HEK293 (cell line): Measurements from ENCODE around the gene FTL.

ENCODE experiments used
- CTCF ChIA-PET: fragments of 350-600 bp; formaldehyde crosslinking; extraction: SDS; loops from one replicate; lab custom pipeline; 2021; ENCODE audit warnings: antibody characterized with exemption; lab: Yijun Ruan, JAX
- POLR2A ChIA-PET: fragments of 300-600 bp; formaldehyde crosslinking; extraction: SDS; loops from one replicate; lab custom pipeline; 2020; ENCODE audit warnings: antibody characterized with exemption, inconsistent platforms; lab: Yijun Ruan, JAX
- H3K27ac ChIP-seq: fragments of 200-500 bp; sonication (Bioruptor generic); 2 replicates; pipeline ENCODE4 v1.5.1; 2014; ENCODE audit warnings: low read depth, low read length, control low read depth, inconsistent platforms; ENCODE audit errors: extremely low read depth
- H3K36me3 ChIP-seq, 2 experiments: fragments of 200-500 bp in 1 of 2; sonication (Bioruptor generic) in 1 of 2; 1 replicate in 1 of 2; 2 replicates in 1 of 2; pipeline ENCODE4 v1.5.1; 2014 to 2017; ENCODE audit warnings: inconsistent platforms in 2 of 2, low read length in 2 of 2; ENCODE audit not compliant: control insufficient read depth in 2 of 2, insufficient read depth in 1 of 2
- H3K4me1 ChIP-seq: fragments of 200-500 bp; sonication (Bioruptor generic); 2 replicates; pipeline ENCODE4 v1.5.1; 2014; ENCODE audit warnings: mild to moderate bottlenecking, low read length, inconsistent platforms; ENCODE audit not compliant: control insufficient read depth, insufficient read depth
- H3K4me3 ChIP-seq: 2 replicates; pipeline ENCODE4 v1.5.1; 2011; ENCODE audit warnings: low read depth, mild to moderate bottlenecking, control low read depth, low read length, moderate library complexity
- H3K9me3 ChIP-seq: fragments of 200-500 bp; sonication (Bioruptor generic); 2 replicates; pipeline ENCODE4 v1.5.1; 2014; ENCODE audit warnings: low read depth, low read length, inconsistent platforms; ENCODE audit not compliant: control insufficient read depth, insufficient read depth
- IKZF3 ChIP-seq: fragments of 450-650 bp; IDR thresholded peaks from 2 replicates; pipeline ENCODE4 v1.5.0; 2018; ENCODE audit warnings: missing biosample characterization, mild to moderate bottlenecking, missing genetic modification characterization, moderate library complexity
- PRDM4 ChIP-seq: fragments of 450-650 bp; formaldehyde crosslinking; IDR thresholded peaks from 2 replicates; pipeline ENCODE4 v1.5.1; 2017; ENCODE audit warnings: missing biosample characterization, missing genetic modification characterization
- REPIN1 ChIP-seq: fragments of 450-650 bp; formaldehyde crosslinking; IDR thresholded peaks from 2 replicates; pipeline ENCODE4 v1.5.1; 2017; ENCODE audit warnings: missing biosample characterization, missing genetic modification characterization, low read depth
- SCRT2 ChIP-seq: fragments of 450-650 bp; formaldehyde crosslinking; IDR thresholded peaks from 2 replicates; pipeline ENCODE4 v1.5.1; 2016; ENCODE audit warnings: missing biosample characterization, missing genetic modification characterization
- TCF7L2 ChIP-seq: IDR thresholded peaks from 2 replicates; pipeline ENCODE4 v1.6.1; 2011; ENCODE audit warnings: low read depth, mild to moderate bottlenecking, inconsistent platforms, low read length, moderate library complexity, borderline replicate concordance
- TSHZ1 ChIP-seq: fragments of 450-650 bp; formaldehyde crosslinking; IDR thresholded peaks from 2 replicates; pipeline ENCODE4 v1.5.1; 2016; ENCODE audit warnings: missing biosample characterization, missing genetic modification characterization, borderline replicate concordance
- ZBTB17 ChIP-seq: fragments of 450-650 bp; formaldehyde crosslinking; IDR thresholded peaks from 2 replicates; pipeline ENCODE4 v1.5.1; 2016; ENCODE audit warnings: missing biosample characterization, missing genetic modification characterization
- ZBTB20 ChIP-seq: fragments of 450-650 bp; formaldehyde crosslinking; IDR thresholded peaks from 2 replicates; pipeline ENCODE4 v1.5.1; 2016; ENCODE audit warnings: missing biosample characterization, missing genetic modification characterization
- ZBTB7A ChIP-seq: fragments of 450-650 bp; formaldehyde crosslinking; IDR thresholded peaks from 2 replicates; pipeline ENCODE4 v1.5.1; 2016; ENCODE audit warnings: low read depth, missing biosample characterization, missing genetic modification characterization
- ZBTB8A ChIP-seq: fragments of 450-650 bp; formaldehyde crosslinking; IDR thresholded peaks from 2 replicates; pipeline ENCODE4 v1.5.1; 2016; ENCODE audit warnings: missing biosample characterization, missing genetic modification characterization
- ZEB2 ChIP-seq: fragments of 450-650 bp; formaldehyde crosslinking; IDR thresholded peaks from 2 replicates; pipeline ENCODE4 v1.5.1; 2016; ENCODE audit warnings: missing biosample characterization, missing genetic modification characterization
- ZNF10 ChIP-seq: fragments of 450-650 bp; formaldehyde crosslinking; IDR thresholded peaks from 2 replicates; pipeline ENCODE4 v1.5.1; 2017; ENCODE audit warnings: missing biosample characterization, missing genetic modification characterization
- ZNF248 ChIP-seq: fragments of 450-650 bp; formaldehyde crosslinking; IDR thresholded peaks from 2 replicates; pipeline ENCODE4 v1.5.1; 2017; ENCODE audit warnings: missing biosample characterization, missing genetic modification characterization
- ZNF366 ChIP-seq: fragments of 450-650 bp; formaldehyde crosslinking; conservative IDR thresholded peaks from 2 replicates; pipeline ENCODE4 v1.5.1; 2016; ENCODE audit warnings: missing biosample characterization, missing genetic modification characterization
- ZNF394 ChIP-seq: fragments of 450-650 bp; formaldehyde crosslinking; IDR thresholded peaks from 2 replicates; pipeline ENCODE4 v1.5.1; 2016; ENCODE audit warnings: missing biosample characterization, missing genetic modification characterization, mild to moderate bottlenecking, moderate library complexity, borderline replicate concordance
- ZNF510 ChIP-seq: fragments of 450-650 bp; formaldehyde crosslinking; IDR thresholded peaks from 2 replicates; pipeline ENCODE4 v1.5.1; 2018; ENCODE audit warnings: mild to moderate bottlenecking, missing genetic modification characterization, missing biosample characterization; ENCODE audit not compliant: insufficient replicate concordance
- ZNF558 ChIP-seq: fragments of 450-650 bp; formaldehyde crosslinking; IDR thresholded peaks from 2 replicates; pipeline ENCODE4 v1.5.1; 2016; ENCODE audit warnings: missing biosample characterization, missing genetic modification characterization
- ZNF585B ChIP-seq: fragments of 450-650 bp; formaldehyde crosslinking; IDR thresholded peaks from 2 replicates; pipeline ENCODE4 v1.5.1; 2016; ENCODE audit warnings: missing biosample characterization, missing genetic modification characterization
- ZNF624 ChIP-seq: fragments of 450-650 bp; formaldehyde crosslinking; IDR thresholded peaks from 2 replicates; pipeline ENCODE4 v1.5.1; 2017; ENCODE audit warnings: missing biosample characterization, missing genetic modification characterization
- ZNF639 ChIP-seq: fragments of 450-650 bp; formaldehyde crosslinking; IDR thresholded peaks from 2 replicates; pipeline ENCODE4 v1.5.1; 2016; ENCODE audit warnings: missing biosample characterization, missing genetic modification characterization
- ZNF692 ChIP-seq: fragments of 450-650 bp; formaldehyde crosslinking; IDR thresholded peaks from 2 replicates; pipeline ENCODE4 v1.5.1; 2016; ENCODE audit warnings: missing biosample characterization, missing genetic modification characterization
- ZXDB ChIP-seq: fragments of 450-650 bp; formaldehyde crosslinking; IDR thresholded peaks from 2 replicates; pipeline ENCODE4 v1.5.1; 2016; ENCODE audit warnings: missing biosample characterization, missing genetic modification characterization
- TF ChIP-seq, protein P1 (sequence below): fragments of 450-650 bp; formaldehyde crosslinking; IDR thresholded peaks from 2 replicates; pipeline ENCODE4 v1.5.1; 2016; ENCODE audit warnings: missing biosample characterization, missing genetic modification characterization

FTL gene

DNA sequence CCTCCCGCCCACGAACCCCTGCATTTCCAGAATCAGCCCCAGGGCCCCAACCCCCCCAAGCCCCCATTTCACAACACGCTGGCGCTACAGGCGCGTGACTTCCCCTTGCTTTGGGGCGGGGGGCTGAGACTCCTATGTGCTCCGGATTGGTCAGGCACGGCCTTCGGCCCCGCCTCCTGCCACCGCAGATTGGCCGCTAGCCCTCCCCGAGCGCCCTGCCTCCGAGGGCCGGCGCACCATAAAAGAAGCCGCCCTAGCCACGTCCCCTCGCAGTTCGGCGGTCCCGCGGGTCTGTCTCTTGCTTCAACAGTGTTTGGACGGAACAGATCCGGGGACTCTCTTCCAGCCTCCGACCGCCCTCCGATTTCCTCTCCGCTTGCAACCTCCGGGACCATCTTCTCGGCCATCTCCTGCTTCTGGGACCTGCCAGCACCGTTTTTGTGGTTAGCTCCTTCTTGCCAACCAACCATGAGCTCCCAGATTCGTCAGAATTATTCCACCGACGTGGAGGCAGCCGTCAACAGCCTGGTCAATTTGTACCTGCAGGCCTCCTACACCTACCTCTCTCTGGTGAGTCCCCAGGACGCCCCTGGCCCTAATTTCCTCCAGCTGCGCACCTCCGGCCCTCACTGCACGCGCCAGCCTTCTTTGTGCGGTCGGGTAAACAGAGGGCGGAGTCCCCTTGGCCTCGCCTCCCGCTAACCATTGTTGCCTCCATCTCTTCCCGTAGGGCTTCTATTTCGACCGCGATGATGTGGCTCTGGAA, at the start of gene FTL:
Gene FTL (plus strand): TSS at position 270 of the 766 bp plus-strand sequence. CDS start 199 bp downstream, at position 469.
- peak within 1 kb of the TSS; percentile 82 for H3K27ac ChIP-seq
- H3K36me3 ChIP-seq: peaks cover 3 to 53% of the 10 kb centered on the region in 2 experiments; a peak in 2 of 3 replicates
- no peaks in the 10 kb centered on the region for H3K9me3 ChIP-seq
- ChIA-PET POLR2A (interaction anchor here (1.0 to 4.2 kb wide), 7 partner anchors 10 to 169 kb away, joined by 3 to 34 read pairs (median 6); partner anchors contain the start of genes BAX, NUCB1, PPP1R15A and RUVBL2), CTCF (interaction anchor here (0.7 to 1.0 kb wide), 3 partner anchors 12 to 177 kb away, joined by 3 to 5 read pairs (median 3); no protein-coding TSS in a partner anchor)
- H3K4me3 ChIP-seq: peak within 1 kb of the TSS; percentile 40
- H3K4me1 ChIP-seq: peaks cover 20% of the 10 kb centered on the region
- TF ChIP-seq TSHZ1 (tag by site-specific recombination) (peak; percentile 22; the same call in 1 of the 2 replicates), ZNF692 (tag by site-specific recombination) (peak; percentile 79), ZEB2 (tag by site-specific recombination) (peak; percentile 37; the same call in 1 of the 2 replicates), ZNF624 (tag by site-specific recombination) (0 out of 2 replicates have a peak, but pooled peaks have one; percentile 86), TCF7L2 (peak; percentile 35; the same call in 1 of the 2 replicates), ZNF585B (no peak), PRDM4 (tag by site-specific recombination) (peak; percentile 34), ZNF639 (peak; percentile 31; the same call in 1 of the 2 replicates), ZBTB8A (tag by site-specific recombination) (no peak), ZBTB7A (tag by site-specific recombination) (no peak), ZBTB20 (tag by site-specific recombination) (peak; percentile 25; the same call in 1 of the 2 replicates), REPIN1 (peak; percentile 81; the same call in 1 of the 2 replicates), ZNF394 (tag by site-specific recombination) (peak; percentile 74; the same call in 1 of the 2 replicates), ZNF248 (tag by site-specific recombination) (no peak), ZNF510 (tag by site-specific recombination) (no peak), ZNF10 (tag by site-specific recombination) (peak; percentile 50), ZBTB17 (peak; percentile 92), ZXDB (tag by site-specific recombination) (peak; percentile 63; the same call in 1 of the 2 replicates), SCRT2 (peak; percentile 72), ZNF366 (peak; percentile 46; the same call in 1 of the 2 replicates), ZNF558 (tag by site-specific recombination) (peak; percentile 34; the same call in 1 of the 2 replicates), IKZF3 (no peak)
- TF ChIP-seq, protein P1, sequence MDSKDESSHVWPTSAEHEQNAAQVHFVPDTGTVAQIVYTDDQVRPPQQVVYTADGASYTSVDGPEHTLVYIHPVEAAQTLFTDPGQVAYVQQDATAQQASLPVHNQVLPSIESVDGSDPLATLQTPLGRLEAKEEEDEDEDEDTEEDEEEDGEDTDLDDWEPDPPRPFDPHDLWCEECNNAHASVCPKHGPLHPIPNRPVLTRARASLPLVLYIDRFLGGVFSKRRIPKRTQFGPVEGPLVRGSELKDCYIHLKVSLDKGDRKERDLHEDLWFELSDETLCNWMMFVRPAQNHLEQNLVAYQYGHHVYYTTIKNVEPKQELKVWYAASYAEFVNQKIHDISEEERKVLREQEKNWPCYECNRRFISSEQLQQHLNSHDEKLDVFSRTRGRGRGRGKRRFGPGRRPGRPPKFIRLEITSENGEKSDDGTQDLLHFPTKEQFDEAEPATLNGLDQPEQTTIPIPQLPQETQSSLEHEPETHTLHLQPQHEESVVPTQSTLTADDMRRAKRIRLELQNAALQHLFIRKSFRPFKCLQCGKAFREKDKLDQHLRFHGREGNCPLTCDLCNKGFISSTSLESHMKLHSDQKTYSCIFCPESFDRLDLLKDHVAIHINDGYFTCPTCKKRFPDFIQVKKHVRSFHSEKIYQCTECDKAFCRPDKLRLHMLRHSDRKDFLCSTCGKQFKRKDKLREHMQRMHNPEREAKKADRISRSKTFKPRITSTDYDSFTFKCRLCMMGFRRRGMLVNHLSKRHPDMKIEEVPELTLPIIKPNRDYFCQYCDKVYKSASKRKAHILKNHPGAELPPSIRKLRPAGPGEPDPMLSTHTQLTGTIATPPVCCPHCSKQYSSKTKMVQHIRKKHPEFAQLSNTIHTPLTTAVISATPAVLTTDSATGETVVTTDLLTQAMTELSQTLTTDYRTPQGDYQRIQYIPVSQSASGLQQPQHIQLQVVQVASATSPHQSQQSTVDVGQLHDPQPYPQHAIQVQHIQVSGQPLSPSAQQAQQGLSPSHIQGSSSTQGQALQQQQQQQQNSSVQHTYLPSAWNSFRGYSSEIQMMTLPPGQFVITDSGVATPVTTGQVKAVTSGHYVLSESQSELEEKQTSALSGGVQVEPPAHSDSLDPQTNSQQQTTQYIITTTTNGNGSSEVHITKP (tag by site-specific recombination): peak; percentile 65
